Gastrocnemius medialis (tissue), 4 donors: Measurements from ENCODE around the gene HNF4A. TPM values are rescaled to one million over a fixed set of nuclear protein-coding genes. Genes with fewer than 3 reads are reported as not detected.
A peak's percentile ranks its signal among the peaks of the same experiment; 100 is the strongest.

ENCODE experiments used
- ATAC-seq, 2 donors: fragments of 150-250 bp; one replicate each; pipeline ENCODE4 v1.9.1; 2016
- DNase-seq, 2 donors: peaks; one replicate each; pipeline ENCODE4 v3.0.0-alpha.2; 2019
- H3K27ac ChIP-seq, 4 donors: fragments of 200-600 bp; sonication (generic); 1 replicate in 1 of 4; 2 replicates in 3 of 4; pipeline ENCODE4 v1.5.1; 2016 to 2018; ENCODE audit warnings: mild to moderate bottlenecking in 2 of 4, moderate library complexity in 1 of 4
- H3K27me3 ChIP-seq, 3 donors: fragments of 200-600 bp; sonication (generic) in 2 of 3; 1 replicate in 1 of 3; 2 replicates in 2 of 3; pipeline versions ENCODE4 v1.5.1 to v1.6.0; 2016 to 2019; ENCODE audit warnings: mild to moderate bottlenecking in 1 of 3, moderate library complexity in 1 of 3
- H3K36me3 ChIP-seq, 2 donors: fragments of 200-600 bp; sonication (generic) in 1 of 2; one replicate each; pipeline ENCODE4 v1.5.1; 2017 to 2018
- H3K4me1 ChIP-seq, 2 donors: fragments of 200-600 bp; sonication (generic) in 1 of 2; one replicate each; pipeline ENCODE4 v1.5.1; 2016 to 2017; ENCODE audit warnings: mild to moderate bottlenecking in 2 of 2
- H3K4me3 ChIP-seq, 4 donors: fragments of 200-600 bp; sonication (generic) in 3 of 4; 1 replicate in 1 of 4; 2 replicates in 3 of 4; pipeline ENCODE4 v1.5.1; 2016 to 2019; ENCODE audit warnings: mild to moderate bottlenecking in 2 of 4
- H3K9me3 ChIP-seq, 3 donors: fragments of 200-600 bp; sonication (generic) in 2 of 3; 1 replicate in 1 of 3; 2 replicates in 2 of 3; pipeline ENCODE4 v1.5.1; 2016 to 2019
- CTCF ChIP-seq, 5 experiments: fragments of 450-650 bp in 3 of 5; fragments of 200-600 bp in 2 of 5; sonication (generic) in 2 of 5; IDR thresholded peaks in 4 of 5; conservative IDR thresholded peaks in 1 of 5; 1 replicate in 4 of 5; 2 replicates in 1 of 5; pipeline ENCODE4 v1.5.1; 2016 to 2019; ENCODE audit warnings: antibody characterized with exemption in 5 of 5, mild to moderate bottlenecking in 3 of 5, moderate library complexity in 3 of 5
- POLR2A ChIP-seq, 2 donors: fragments of 450-650 bp; IDR thresholded peaks; one replicate each; pipeline ENCODE4 v1.6.1; 2017; ENCODE audit warnings: antibody characterized with exemption in 2 of 2, mild to moderate bottlenecking in 2 of 2, moderate library complexity in 2 of 2
- in situ Hi-C, 4 donors: fragments of 200-750 bp; cut with MboI; loops; one replicate each; pipeline versions ENCODE4 v1.15.0 to v1.8.0; 2017; ENCODE audit warnings: low sequenced_read_pairs in 4 of 4
- intact Hi-C: fragments of 100-400 bp; cut with DNase I; formaldehyde crosslinking; loops from one replicate; pipeline ENCODE4 v1.15.1; 2023; ENCODE audit warnings: low total_unique reads
- total RNA-seq, 4 donors: library from RNA; depleted of rRNA; stranded (reverse); fragments of >200 nt; gene quantifications; one replicate each; pipeline versions ENCODE4 v1.1.0 to v1.2.3, GENCODE V29; 2016

The HNF4A gene
- total RNA-seq: under 1 TPM in 3 of 4 donors, not detected in 1; 0.29 to 0.83 (median 0.51) TPM

DNA sequence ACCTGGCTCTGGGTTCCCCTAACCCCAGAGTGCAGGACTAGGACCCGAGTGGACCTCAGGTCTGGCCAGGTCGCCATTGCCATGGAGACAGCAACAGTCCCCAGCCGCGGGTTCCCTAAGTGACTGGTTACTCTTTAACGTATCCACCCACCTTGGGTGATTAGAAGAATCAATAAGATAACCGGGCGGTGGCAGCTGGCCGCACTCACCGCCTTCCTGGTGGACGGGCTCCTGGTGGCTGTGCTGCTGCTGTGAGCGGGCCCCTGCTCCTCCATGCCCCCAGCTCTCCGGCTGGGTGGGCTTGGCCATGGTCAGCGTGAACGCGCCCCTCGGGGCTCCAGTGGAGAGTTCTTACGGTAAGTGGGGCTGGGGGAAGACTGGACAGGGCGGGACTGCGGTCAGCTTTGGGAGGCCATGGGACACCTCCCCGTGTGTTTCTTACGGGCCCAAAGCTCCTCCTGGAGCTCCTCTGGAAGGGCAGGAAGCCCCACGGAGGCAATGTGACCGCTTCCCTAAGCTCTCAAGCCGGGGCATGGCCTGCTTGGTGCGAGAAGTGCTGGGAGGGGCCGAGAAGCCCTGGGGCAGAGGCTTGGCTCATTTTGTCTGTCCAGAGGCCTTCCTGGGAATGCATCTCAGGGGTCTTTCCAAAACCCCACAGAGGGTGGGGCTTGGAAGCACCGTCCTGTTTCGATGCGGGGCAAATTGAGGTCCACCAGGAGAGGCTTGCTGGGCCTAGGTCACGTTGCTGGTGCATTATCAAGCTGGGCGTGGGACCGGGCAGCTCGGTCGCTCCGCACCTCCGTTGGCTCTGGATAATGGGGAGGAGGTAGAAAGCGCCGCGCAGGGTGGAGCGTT, at the start of gene HNF4A:
TSS of gene HNF4A (plus strand) at position 202 of the 855 bp plus-strand sequence. CDS start at position 308, 106 bp downstream.
- peaks cover 0 to 2% (median 0%) of the 10 kb centered on the region in 3 donors for H3K27me3 ChIP-seq
- H3K4me3 ChIP-seq: no peak within 1 kb of the TSS
- in situ Hi-C loops (no loop called here), intact Hi-C loops (no loop called here)
- H3K27ac ChIP-seq: no peak within 1 kb of the TSS
- TF ChIP-seq CTCF (IDR thresholded peaks at IDR 0.05 in 4 of 5, conservative IDR thresholded peaks at IDR 0.05 in 1 of 5) (no peak), POLR2A (IDR thresholded peaks at IDR 0.05) (no peak)
- H3K9me3 ChIP-seq: no peaks in the 10 kb centered on the region
- no peaks in the 10 kb centered on the region for H3K36me3 ChIP-seq
- no peak for ATAC-seq
- H3K4me1 ChIP-seq: no peaks in the 10 kb centered on the region
- DNase-seq: no peak

DNA sequence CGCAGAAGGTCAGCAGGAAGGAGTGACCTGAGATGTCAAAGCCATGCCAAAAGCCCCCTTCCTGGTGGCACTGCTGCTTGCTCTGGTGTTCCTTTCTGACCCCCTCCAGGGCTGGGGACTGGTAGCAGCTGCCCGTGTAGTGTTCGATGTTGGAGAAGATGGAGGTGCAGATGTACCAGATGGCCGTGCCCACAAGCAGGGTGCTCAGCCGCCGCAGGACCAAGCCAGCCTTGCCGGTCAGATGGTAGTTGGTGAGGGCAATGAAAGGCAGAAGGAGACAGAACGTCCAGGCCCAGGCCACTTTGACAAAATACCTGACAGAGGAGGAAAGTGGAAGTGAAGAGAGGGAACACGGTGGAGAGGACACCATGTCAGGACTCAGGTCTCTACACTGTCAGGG, 48.6 kb upstream of the HNF4A start:
- no peak for TF ChIP-seq CTCF (IDR thresholded peaks at IDR 0.05 in 4 of 5, conservative IDR thresholded peaks at IDR 0.05 in 1 of 5)
- DNase-seq (no peak), ATAC-seq (no peak)
- no peak overlapping the region for H3K4me3 ChIP-seq
- H3K4me1 ChIP-seq: peaks cover 11 to 22% of the 10 kb centered on the region in 2 donors
- H3K27ac ChIP-seq: no peak overlapping the region
- no peaks in the 10 kb centered on the region for H3K27me3 ChIP-seq
- intact Hi-C loops (loop anchor here (5.0 to 10.0 kb wide), 2 partner anchors 225 to 852 kb away; partner anchors contain the start of gene SRSF6), in situ Hi-C loops (loop anchor here (10.0 to 25.0 kb wide), 2 partner anchors 192 to 195 kb away; no protein-coding TSS in a partner anchor)
- no peaks in the 10 kb centered on the region for H3K9me3 ChIP-seq
- H3K36me3 ChIP-seq: no peaks in the 10 kb centered on the region

DNA sequence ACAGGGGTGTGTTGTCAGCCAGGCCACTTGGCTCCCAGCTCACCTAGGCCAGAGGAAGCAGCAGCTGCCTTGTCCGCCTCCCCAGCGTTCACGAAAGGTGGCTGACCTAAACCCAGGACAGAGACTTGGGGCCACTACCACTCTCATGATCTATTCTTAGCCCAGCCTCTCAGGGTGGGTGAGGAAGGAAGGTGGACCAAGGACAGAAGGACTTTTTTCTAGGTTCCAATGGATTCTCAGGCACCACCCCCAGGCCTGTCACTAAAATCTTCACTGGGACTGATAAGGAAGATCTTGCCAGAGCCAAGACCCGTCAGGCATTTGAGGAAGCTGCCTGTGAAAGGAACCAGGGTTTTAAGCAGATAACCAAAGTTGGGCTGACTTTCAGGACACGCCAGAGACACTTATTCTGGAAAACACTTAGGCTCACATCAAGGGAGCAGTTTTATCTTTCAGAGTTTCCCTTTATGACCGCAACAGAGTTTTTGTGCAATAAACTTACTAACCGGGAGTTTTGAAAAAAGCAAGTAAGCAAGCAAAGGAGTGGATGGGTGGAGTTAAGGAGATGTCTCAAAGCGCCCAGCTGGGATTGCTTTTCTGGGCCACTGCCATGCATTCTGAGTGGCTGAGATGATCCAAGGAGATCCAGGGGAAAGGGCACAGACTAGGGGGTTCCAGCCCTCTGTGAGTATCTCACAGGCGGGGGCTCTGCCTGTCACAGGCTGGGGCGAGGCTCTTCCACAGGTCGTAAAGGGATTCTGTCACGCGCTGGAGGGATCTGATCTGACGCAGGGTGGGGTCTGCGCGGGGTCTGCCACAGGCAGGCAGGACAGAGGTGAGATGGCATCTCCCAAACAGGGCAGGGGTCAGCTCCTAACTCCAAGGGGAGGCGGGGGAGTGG, 45.5 kb upstream of the HNF4A start:
- intact Hi-C loops: loop anchor here (2.0 to 10.0 kb wide), 5 partner anchors 208 to 855 kb away; partner anchors contain the start of gene SRSF6
- Histone ChIP-seq H3K36me3 (no peaks in the 10 kb centered on the region), H3K27me3 (no peaks in the 10 kb centered on the region), H3K4me1 (peaks cover 11 to 22% of the 10 kb centered on the region in 2 donors), H3K9me3 (no peaks in the 10 kb centered on the region), H3K27ac (peak overlapping the region; percentile 85 to 93 (median 88)), H3K4me3 (peak overlapping the region; percentile 82 to 97 (median 88))
- TF ChIP-seq POLR2A (IDR thresholded peaks at IDR 0.05): no peak
- TF ChIP-seq CTCF (IDR thresholded peaks at IDR 0.05 in 4 of 5, conservative IDR thresholded peaks at IDR 0.05 in 1 of 5): no peak
- DNase-seq: peak; percentile 10 to 46
- in situ Hi-C loops: loop anchor here (5.0 to 25.0 kb wide), 3 partner anchors 93 to 198 kb away; no protein-coding TSS in a partner anchor
- ATAC-seq: peak; percentile 36 to 49
